Breast epithelium (tissue), 3 donors: Measurements from ENCODE around the gene LMAN1.

Experiments
- CTCF ChIP-seq, 3 donors: fragments of 450-650 bp; IDR thresholded peaks; one replicate each; pipeline ENCODE4 v1.5.1; 2016 to 2017; ENCODE audit warnings: antibody characterized with exemption in 3 of 3, mild to moderate bottlenecking in 3 of 3, moderate library complexity in 3 of 3
- POLR2A ChIP-seq: fragments of 450-650 bp; IDR thresholded peaks from one replicate; pipeline ENCODE4 v1.6.1; 2016; ENCODE audit warnings: antibody characterized with exemption, mild to moderate bottlenecking, moderate library complexity

GRCh38 chr18:59395226-59396175 lies 36.4 kb upstream of the LMAN1 start:
- no peak for TF ChIP-seq CTCF (IDR thresholded peaks at IDR 0.05)
- TF ChIP-seq POLR2A, result no peak
